Right lobe of liver (tissue), 6 donors: ENCODE measurements around the gene FIBIN. TPM values are rescaled to one million over a fixed set of nuclear protein-coding genes. Genes with fewer than 3 reads are reported as not detected.

Source experiments
- ATAC-seq, 4 donors: fragments of 200-7000 bp; cut with Tn5 transposase; one replicate each; pipeline ENCODE4 v1.9.1; 2020; ENCODE audit warnings: mild to moderate bottlenecking in 4 of 4, moderate library complexity in 4 of 4
- DNase-seq, 3 donors: peaks; one replicate each; pipeline ENCODE4 v3.0.0-alpha.2; 2020
- H3K27ac ChIP-seq, 3 donors: fragments of 200-600 bp; one replicate each; pipeline ENCODE4 v1.8.0; 2022
- H3K27me3 ChIP-seq, 2 donors: fragments of 200-600 bp; one replicate each; pipeline ENCODE4 v1.8.0; 2022
- H3K36me3 ChIP-seq, 4 donors: fragments of 200-600 bp; sonication (generic) in 1 of 4; one replicate each; pipeline versions ENCODE4 v1.5.1 to v1.8.0; 2017 to 2022; ENCODE audit warnings: control low read depth in 1 of 4
- H3K4me1 ChIP-seq, 4 donors: fragments of 200-600 bp; sonication (generic) in 1 of 4; one replicate each; pipeline versions ENCODE4 v1.5.1 to v1.8.0; 2017 to 2022; ENCODE audit warnings: control low read depth in 1 of 4
- H3K4me3 ChIP-seq, 3 donors: fragments of 200-600 bp; one replicate each; pipeline ENCODE4 v1.8.0; 2022
- H3K9me3 ChIP-seq, 4 donors: fragments of 200-600 bp; sonication (generic) in 1 of 4; one replicate each; pipeline versions ENCODE4 v1.5.1 to v1.8.0; 2017 to 2022; ENCODE audit warnings: control low read depth in 1 of 4
- POLR2A ChIP-seq: fragments of 450-650 bp; IDR thresholded peaks from one replicate; pipeline ENCODE4 v1.6.1; 2017; ENCODE audit warnings: antibody characterized with exemption, mild to moderate bottlenecking
- whole genome bisulfite sequencing: methylation state at CpG from one replicate; pipeline ENCODE4 v1.1.6; 2018; ENCODE audit warnings: low coverage, low lambda C conversion rate; ENCODE audit not compliant: insufficient coverage; ENCODE audit errors: missing lambda C conversion rate; 5-methylcytosine and 5-hydroxymethylcytosine counted together
- intact Hi-C, 2 donors: fragments of 100-400 bp; cut with DNase I; formaldehyde crosslinking; loops; one replicate each; pipeline versions ENCODE4 v1.11.2 to v1.14.1; 2022
- total RNA-seq, 6 experiments: library from RNA; depleted of rRNA in 2 of 6; stranded (reverse); fragments of >200 nt in 2 of 6; fragmentation: NEBNext Ultra II Directional in 3 of 6; extraction: Animal tissue kit (Norgen Biotek cat#: 25700) in 3 of 6; gene quantifications; one replicate each; pipeline versions ENCODE4 v1.1.0 to v1.2.4, GENCODE V29; 2016 to 2023
- TF ChIP-seq, protein P1 (sequence below), 4 donors: fragments of 200-600 bp in 3 of 4; fragments of 450-650 bp in 1 of 4; IDR thresholded peaks; one replicate each; pipeline versions ENCODE4 v1.5.1 to v1.8.0; 2016 to 2022; ENCODE audit warnings: antibody characterized with exemption in 4 of 4, mild to moderate bottlenecking in 2 of 4
- donor health status: DM: no; HTN: yes; CAD: no.
- donor health status: DM: no; HTN: no; CAD: no.
- donor health status: DM: no; HTN: no; CAD: no.
- donor health status: DM: no; HTN: yes; CAD: no.
- donor health status: DM: no; HTN: yes; CAD: no.

FIBIN gene
- total RNA-seq, 6 experiments from 2014 or later = 0.87 to 1.6 (median 1.1) TPM

DNA sequence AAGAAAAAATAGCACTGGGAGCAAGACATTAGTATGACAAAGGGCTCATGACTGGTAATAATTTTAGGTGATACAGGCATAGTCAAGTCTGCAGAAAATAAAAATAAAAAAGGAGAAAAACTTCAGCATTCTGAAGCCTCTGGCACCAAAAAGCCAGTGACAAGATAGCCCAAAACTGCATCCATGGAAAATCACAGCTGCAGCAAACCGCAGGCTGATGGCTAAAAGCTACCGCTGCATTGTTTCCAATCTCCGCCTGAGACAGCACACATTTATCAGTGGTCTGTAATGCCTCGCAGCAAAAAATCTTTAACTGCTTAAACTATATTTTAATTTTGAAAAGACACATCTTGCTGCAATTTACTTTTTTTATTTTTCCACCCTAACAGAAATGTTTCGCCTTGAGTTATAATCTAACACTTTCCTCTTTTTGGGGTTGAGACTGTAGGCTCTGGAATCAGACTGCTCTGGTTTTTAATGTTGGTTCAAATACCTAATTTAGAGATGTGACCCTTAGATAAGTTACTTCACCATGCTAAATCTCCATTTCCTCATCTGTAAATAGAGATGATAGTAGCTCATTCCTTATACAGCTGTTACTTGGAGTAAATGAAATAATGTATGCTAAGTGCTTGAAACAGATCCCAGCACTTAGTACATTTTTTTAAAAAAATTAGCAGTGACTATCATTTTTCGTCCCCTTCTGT is 42.0 kb upstream of the FIBIN start:
- Histone ChIP-seq H3K27me3 (no peaks in the 10 kb centered on the region), H3K4me1 (peaks cover 0 to 33% (median 10%) of the 10 kb centered on the region in 4 donors), H3K9me3 (no peaks in the 10 kb centered on the region), H3K27ac (no peak overlapping the region), H3K36me3 (no peaks in the 10 kb centered on the region), H3K4me3 (no peak overlapping the region)
- DNase-seq = no peak
- TF ChIP-seq POLR2A = no peak
- TF ChIP-seq, protein P1, sequence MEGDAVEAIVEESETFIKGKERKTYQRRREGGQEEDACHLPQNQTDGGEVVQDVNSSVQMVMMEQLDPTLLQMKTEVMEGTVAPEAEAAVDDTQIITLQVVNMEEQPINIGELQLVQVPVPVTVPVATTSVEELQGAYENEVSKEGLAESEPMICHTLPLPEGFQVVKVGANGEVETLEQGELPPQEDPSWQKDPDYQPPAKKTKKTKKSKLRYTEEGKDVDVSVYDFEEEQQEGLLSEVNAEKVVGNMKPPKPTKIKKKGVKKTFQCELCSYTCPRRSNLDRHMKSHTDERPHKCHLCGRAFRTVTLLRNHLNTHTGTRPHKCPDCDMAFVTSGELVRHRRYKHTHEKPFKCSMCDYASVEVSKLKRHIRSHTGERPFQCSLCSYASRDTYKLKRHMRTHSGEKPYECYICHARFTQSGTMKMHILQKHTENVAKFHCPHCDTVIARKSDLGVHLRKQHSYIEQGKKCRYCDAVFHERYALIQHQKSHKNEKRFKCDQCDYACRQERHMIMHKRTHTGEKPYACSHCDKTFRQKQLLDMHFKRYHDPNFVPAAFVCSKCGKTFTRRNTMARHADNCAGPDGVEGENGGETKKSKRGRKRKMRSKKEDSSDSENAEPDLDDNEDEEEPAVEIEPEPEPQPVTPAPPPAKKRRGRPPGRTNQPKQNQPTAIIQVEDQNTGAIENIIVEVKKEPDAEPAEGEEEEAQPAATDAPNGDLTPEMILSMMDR (IDR thresholded peaks at IDR 0.05) = no peak
- no peak for ATAC-seq
- WGBS = 91% methylated on average over 6 of the region's 6 CpGs
- intact Hi-C loops = no loop called here

GRCh38 chr11:26953770-26954392 is 40.0 kb upstream of the FIBIN start:
- Histone ChIP-seq H3K36me3 (no peaks in the 10 kb centered on the region), H3K27me3 (no peaks in the 10 kb centered on the region), H3K27ac (no peak overlapping the region), H3K4me3 (no peak overlapping the region), H3K4me1 (peaks cover 0 to 20% (median 2%) of the 10 kb centered on the region in 4 donors), H3K9me3 (no peaks in the 10 kb centered on the region)
- WGBS = 75% methylated on average over 7 of the region's 7 CpGs
- TF ChIP-seq, protein P1 (IDR thresholded peaks at IDR 0.05) = no peak
- TF ChIP-seq POLR2A = no peak
- ATAC-seq = no peak
- intact Hi-C loops = no loop called here
- DNase-seq = no peak

DNA sequence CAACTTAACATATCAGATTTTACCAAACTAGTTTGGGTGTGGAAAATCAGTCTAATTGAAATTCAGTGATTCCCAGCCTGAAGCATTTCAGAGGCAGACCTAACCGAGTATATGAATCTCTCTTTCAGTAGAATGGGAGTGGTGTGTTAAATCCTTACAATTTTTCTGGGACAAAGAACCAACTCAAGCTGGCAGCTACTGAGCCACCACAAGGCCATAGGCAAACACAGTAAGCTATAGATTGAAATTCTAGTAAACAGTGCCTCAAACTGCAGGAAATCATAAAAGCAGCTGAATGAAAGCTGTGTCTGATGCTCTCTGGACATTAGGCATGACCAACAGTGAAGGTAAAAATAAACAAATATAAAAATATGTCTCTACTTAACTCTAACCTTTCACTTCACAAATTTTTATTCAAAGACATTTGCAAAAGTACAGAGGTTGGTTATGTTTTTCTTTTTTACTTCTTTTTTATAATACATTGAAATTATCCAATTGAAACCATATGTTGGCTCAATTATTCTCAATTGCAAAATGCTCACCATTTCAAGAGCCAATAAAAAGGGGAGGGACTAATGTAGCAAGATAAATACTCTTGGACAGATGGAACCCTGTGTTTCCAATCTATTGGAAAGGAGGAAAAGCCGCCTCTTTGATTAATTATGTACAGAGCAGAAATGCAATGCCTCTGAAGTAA is 35.8 kb upstream of the FIBIN start:
- intact Hi-C loops = no loop called here
- no peak for ATAC-seq
- TF ChIP-seq, protein P1 (IDR thresholded peaks at IDR 0.05) = no peak
- TF ChIP-seq POLR2A = no peak

GRCh38 chr11:26958702-26959049 is 35.2 kb upstream of the FIBIN start:
- Histone ChIP-seq H3K36me3 (no peaks in the 10 kb centered on the region), H3K4me3 (no peak overlapping the region), H3K27ac (no peak overlapping the region), H3K4me1 (no peaks in the 10 kb centered on the region), H3K9me3 (no peaks in the 10 kb centered on the region), H3K27me3 (no peaks in the 10 kb centered on the region)
- TF ChIP-seq POLR2A = no peak
- TF ChIP-seq, protein P1 (IDR thresholded peaks at IDR 0.05) = no peak
- no peak for ATAC-seq
- DNase-seq = no peak
- intact Hi-C loops = no loop called here
- WGBS = 67% methylated on average over 1 of the region's 1 CpG

More for the DNA sequence above, 35.8 kb upstream of the FIBIN start:
- no peaks in the 10 kb centered on the region for H3K36me3 ChIP-seq
- no peak for DNase-seq
- H3K4me1 ChIP-seq = no peaks in the 10 kb centered on the region
- H3K9me3 ChIP-seq = no peaks in the 10 kb centered on the region
- no peak overlapping the region for H3K27ac ChIP-seq
- 92% methylated on average over 2 of the region's 2 CpGs for WGBS
- no peaks in the 10 kb centered on the region for H3K27me3 ChIP-seq
- no peak overlapping the region for H3K4me3 ChIP-seq
